Stimulated activated CD4-positive, alpha-beta T cell treated with anti-CD3 and anti-CD28 coated beads, Interleukin-1b, Interleukin-23, amount 100 ng/mL, for 24 hours (primary cell): ENCODE measurements around the gene ASAH2.

Experiments
- DNase-seq, 4 experiments: peaks; one replicate each; pipeline ENCODE4 v3.0.0-alpha.2; 2020; ENCODE audit warnings: low read depth in 4 of 4, low spot score in 1 of 4

ASAH2 gene

DNA sequence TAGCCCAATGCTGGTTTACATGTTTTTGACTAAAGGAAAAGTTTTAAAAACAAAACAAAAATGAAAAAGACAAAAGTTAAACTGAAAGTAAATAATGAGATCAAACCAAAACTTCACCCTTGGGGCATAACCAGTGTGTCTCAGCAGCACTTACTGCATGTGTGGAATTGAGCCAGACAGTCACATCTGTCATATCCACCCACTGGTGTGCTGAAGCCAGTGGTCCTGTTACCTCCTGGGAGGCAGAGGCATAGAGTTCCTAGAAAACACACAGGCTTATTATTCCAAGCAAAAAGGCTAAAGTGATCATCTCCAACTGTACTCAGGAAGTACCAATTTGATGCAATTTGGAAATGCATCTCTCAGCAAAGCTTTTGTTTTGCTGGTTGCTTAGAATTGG lies 40.4 kb downstream of the ASAH2 start:
- DNase-seq: no peak
